OCI-LY1 (cell line): Measurements from ENCODE around the gene LPIN1.
A peak's percentile ranks its signal among the peaks of the same experiment; 100 is the strongest.

ENCODE experiments used
- H2AFZ ChIP-seq: fragments of 200-600 bp; sonication (generic), shearing (Covaris generic); 2 replicates; pipeline ENCODE4 v1.6.0; 2014; ENCODE audit warnings: antibody characterized with exemption, mild to moderate bottlenecking, low read length
- H3F3A ChIP-seq: fragments of 200-600 bp; sonication (generic), shearing (Covaris generic); 2 replicates; pipeline ENCODE4 v1.6.0; 2014; ENCODE audit warnings: mild to moderate bottlenecking, antibody characterized with exemption, low read length, moderate library complexity; ENCODE audit not compliant: insufficient read depth
- H3K27ac ChIP-seq: fragments of 200-600 bp; sonication (generic); 2 replicates; pipeline ENCODE4 v1.5.1; 2014; ENCODE audit warnings: low read length, mixed run types, mild to moderate bottlenecking, low read depth; ENCODE audit not compliant: poor library complexity, severe bottlenecking
- H3K27me3 ChIP-seq: fragments of 200-600 bp; sonication (generic); 2 replicates; pipeline ENCODE4 v1.6.0; 2014; ENCODE audit warnings: antibody characterized with exemption, mild to moderate bottlenecking, low read length, moderate library complexity; ENCODE audit not compliant: insufficient read depth
- H3K36me3 ChIP-seq: fragments of 200-600 bp; sonication (generic); 2 replicates; pipeline ENCODE4 v1.6.1; 2014; ENCODE audit warnings: mild to moderate bottlenecking, antibody characterized with exemption, low read length, moderate library complexity, mixed read lengths; ENCODE audit not compliant: insufficient read depth
- H3K4me1 ChIP-seq: fragments of 200-600 bp; sonication (generic); 2 replicates; pipeline ENCODE4 v1.5.1; 2014; ENCODE audit warnings: mild to moderate bottlenecking, low read length, moderate library complexity; ENCODE audit not compliant: insufficient read depth, severe bottlenecking
- H3K4me2 ChIP-seq: fragments of 200-600 bp; sonication (generic), shearing (Covaris generic); 2 replicates; pipeline ENCODE4 v1.6.1; 2014; ENCODE audit warnings: low read length
- H3K4me3 ChIP-seq: fragments of 200-600 bp; sonication (generic); 2 replicates; pipeline ENCODE4 v1.5.1; 2014; ENCODE audit warnings: low read length, low read depth, mild to moderate bottlenecking, mixed read lengths; ENCODE audit not compliant: poor library complexity, severe bottlenecking
- H3K79me2 ChIP-seq: fragments of 200-600 bp; shearing (Covaris generic); 2 replicates; pipeline ENCODE4 v1.6.1; 2016; ENCODE audit warnings: mixed run types, low read length, mixed read lengths; ENCODE audit not compliant: insufficient read depth
- H3K9ac ChIP-seq: fragments of 200-600 bp; sonication (generic), shearing (Covaris generic); 2 replicates; pipeline ENCODE4 v1.6.1; 2014; ENCODE audit warnings: mild to moderate bottlenecking, low read length, mixed read lengths
- H3K9me2 ChIP-seq: fragments of 200-600 bp; sonication (generic), shearing (Covaris generic); 2 replicates; pipeline ENCODE4 v1.6.1; 2014; ENCODE audit warnings: low read depth, mild to moderate bottlenecking, low read length, mixed read lengths
- H3K9me3 ChIP-seq: fragments of 200-600 bp; shearing (Covaris generic); 2 replicates; pipeline ENCODE4 v1.6.1; 2014; ENCODE audit warnings: low read length, mixed read lengths
- H4K20me1 ChIP-seq: fragments of 200-600 bp; sonication (generic), shearing (Covaris generic); 2 replicates; pipeline ENCODE4 v1.6.0; 2016; ENCODE audit warnings: mild to moderate bottlenecking, low read length; ENCODE audit not compliant: insufficient read depth
- EZH2 ChIP-seq: fragments of 200-600 bp; sonication (generic), shearing (Covaris generic); IDR thresholded peaks from 2 replicates; pipeline ENCODE4 v1.8.0; 2017; ENCODE audit warnings: borderline replicate concordance, mixed run types, mild to moderate bottlenecking, antibody characterized with exemption, low read length, moderate library complexity, mixed read lengths
- TF ChIP-seq, protein P1 (sequence below): fragments of 200-600 bp; sonication (generic), shearing (Covaris generic); IDR thresholded peaks from 2 replicates; pipeline ENCODE4 v1.5.1; 2017; ENCODE audit warnings: mild to moderate bottlenecking, antibody characterized with exemption, low read length, moderate library complexity, mixed read lengths

LPIN1 gene

DNA sequence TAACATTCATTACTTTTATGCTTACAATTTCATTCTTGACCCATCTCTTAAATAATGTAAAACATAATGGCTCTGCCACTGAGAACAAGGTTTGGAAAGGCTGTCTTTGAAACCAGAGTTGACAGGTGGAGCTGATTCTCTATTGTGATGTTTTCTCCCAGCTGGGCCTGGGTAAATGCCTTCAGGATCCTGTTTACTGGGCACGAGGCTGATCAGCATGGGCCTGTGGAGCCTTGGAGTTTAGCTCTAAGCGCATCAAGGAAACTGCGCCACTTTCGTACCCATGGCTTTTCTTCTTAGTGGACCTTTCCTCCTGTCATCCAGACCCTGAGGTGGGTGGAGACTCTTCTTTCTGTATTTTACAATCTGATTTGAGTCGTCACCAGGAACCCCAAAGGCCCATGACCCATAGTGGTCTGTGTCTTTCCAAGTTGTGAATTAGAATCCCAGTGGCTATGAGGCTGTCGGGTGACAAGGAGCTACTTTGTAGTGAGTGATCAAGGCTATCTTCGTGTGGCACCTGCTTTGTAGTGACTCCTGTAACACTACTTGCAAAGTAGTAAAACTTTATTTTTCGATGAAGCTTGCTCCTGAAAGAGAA, 123.1 kb downstream of the LPIN1 start:
- H3K9ac ChIP-seq: no peak overlapping the region
- H3K27me3 ChIP-seq: no peaks in the 10 kb centered on the region
- H3F3A ChIP-seq: no peaks in the 10 kb centered on the region
- peaks cover 92% of the 10 kb centered on the region for H3K36me3 ChIP-seq
- H3K79me2 ChIP-seq: no peaks in the 10 kb centered on the region
- no peak overlapping the region for H3K4me3 ChIP-seq
- TF ChIP-seq, protein P1, sequence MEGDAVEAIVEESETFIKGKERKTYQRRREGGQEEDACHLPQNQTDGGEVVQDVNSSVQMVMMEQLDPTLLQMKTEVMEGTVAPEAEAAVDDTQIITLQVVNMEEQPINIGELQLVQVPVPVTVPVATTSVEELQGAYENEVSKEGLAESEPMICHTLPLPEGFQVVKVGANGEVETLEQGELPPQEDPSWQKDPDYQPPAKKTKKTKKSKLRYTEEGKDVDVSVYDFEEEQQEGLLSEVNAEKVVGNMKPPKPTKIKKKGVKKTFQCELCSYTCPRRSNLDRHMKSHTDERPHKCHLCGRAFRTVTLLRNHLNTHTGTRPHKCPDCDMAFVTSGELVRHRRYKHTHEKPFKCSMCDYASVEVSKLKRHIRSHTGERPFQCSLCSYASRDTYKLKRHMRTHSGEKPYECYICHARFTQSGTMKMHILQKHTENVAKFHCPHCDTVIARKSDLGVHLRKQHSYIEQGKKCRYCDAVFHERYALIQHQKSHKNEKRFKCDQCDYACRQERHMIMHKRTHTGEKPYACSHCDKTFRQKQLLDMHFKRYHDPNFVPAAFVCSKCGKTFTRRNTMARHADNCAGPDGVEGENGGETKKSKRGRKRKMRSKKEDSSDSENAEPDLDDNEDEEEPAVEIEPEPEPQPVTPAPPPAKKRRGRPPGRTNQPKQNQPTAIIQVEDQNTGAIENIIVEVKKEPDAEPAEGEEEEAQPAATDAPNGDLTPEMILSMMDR: no peak
- TF ChIP-seq EZH2: no peak
- peaks cover 38% of the 10 kb centered on the region for H3K4me1 ChIP-seq
- no peaks in the 10 kb centered on the region for H3K9me3 ChIP-seq
- H3K9me2 ChIP-seq: no peaks in the 10 kb centered on the region
- H3K4me2 ChIP-seq: no peak overlapping the region
- H2AFZ ChIP-seq: no peak overlapping the region
- H3K27ac ChIP-seq: peak overlapping the region; percentile 17
- H4K20me1 ChIP-seq: no peaks in the 10 kb centered on the region

GRCh38 chr2:11870064-11870463, 123.6 kb downstream of the LPIN1 start:
- Histone ChIP-seq H3K36me3 (peaks cover 87% of the 10 kb centered on the region), H3K9me2 (no peaks in the 10 kb centered on the region), H2AFZ (no peak overlapping the region), H3K27me3 (no peaks in the 10 kb centered on the region), H4K20me1 (no peaks in the 10 kb centered on the region), H3K4me3 (no peak overlapping the region), H3K4me2 (no peak overlapping the region), H3F3A (no peaks in the 10 kb centered on the region), H3K27ac (no peak overlapping the region), H3K79me2 (no peaks in the 10 kb centered on the region), H3K9me3 (no peaks in the 10 kb centered on the region), H3K9ac (no peak overlapping the region), H3K4me1 (peaks cover 34% of the 10 kb centered on the region)
- TF ChIP-seq, protein P1: no peak
- TF ChIP-seq EZH2: no peak

DNA sequence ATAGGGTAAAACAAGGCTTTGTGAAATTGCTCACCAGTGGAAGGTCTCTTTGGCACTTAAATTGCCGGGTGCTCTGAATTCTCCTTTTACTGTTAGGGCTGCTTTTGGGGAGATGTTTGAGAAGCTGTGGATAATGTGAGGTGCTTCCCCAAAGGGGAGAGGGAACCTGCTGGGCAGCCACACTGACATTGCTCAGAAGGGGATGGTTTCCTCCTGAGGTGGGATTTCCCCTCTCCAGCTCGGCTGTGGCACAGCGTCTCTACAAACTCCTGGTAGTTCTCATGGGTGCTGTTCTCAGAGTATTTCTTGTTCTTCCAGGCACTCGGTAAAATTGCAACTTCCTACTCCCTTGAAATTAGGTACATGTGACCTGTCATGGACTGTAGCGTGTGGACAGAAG, 124.2 kb downstream of the LPIN1 start:
- Histone ChIP-seq H3K4me3 (no peak overlapping the region), H2AFZ (no peak overlapping the region), H3K9me3 (no peaks in the 10 kb centered on the region), H4K20me1 (no peaks in the 10 kb centered on the region), H3K9me2 (no peaks in the 10 kb centered on the region), H3K27me3 (no peaks in the 10 kb centered on the region), H3K27ac (peak overlapping the region; percentile 8), H3K36me3 (peaks cover 83% of the 10 kb centered on the region), H3F3A (no peaks in the 10 kb centered on the region), H3K4me1 (peaks cover 37% of the 10 kb centered on the region), H3K79me2 (no peaks in the 10 kb centered on the region), H3K4me2 (no peak overlapping the region), H3K9ac (no peak overlapping the region)
- TF ChIP-seq, protein P1: no peak
- TF ChIP-seq EZH2: no peak
